Omental fat pad (tissue), 4 donors: Measurements from ENCODE around the gene HUWE1. TPM values are rescaled to one million over a fixed set of nuclear protein-coding genes. Genes with fewer than 3 reads are reported as not detected.

ENCODE experiments used
- ATAC-seq: fragments of 150-250 bp; one replicate; pipeline ENCODE4 v1.9.1; 2016; ENCODE audit warnings: mild to moderate bottlenecking, moderate library complexity; ENCODE audit not compliant: low FRiP score
- DNase-seq: peaks from one replicate; pipeline ENCODE4 v3.0.0-alpha.2; 2019; ENCODE audit warnings: low spot score
- CTCF ChIP-seq, 3 donors: fragments of 450-650 bp; IDR thresholded peaks; one replicate each; pipeline ENCODE4 v1.5.1; 2016 to 2017; ENCODE audit warnings: antibody characterized with exemption in 3 of 3, mild to moderate bottlenecking in 3 of 3, moderate library complexity in 2 of 3
- total RNA-seq, 4 donors: library from RNA; depleted of rRNA; stranded (reverse); fragments of >200 nt; gene quantifications; one replicate each; pipeline ENCODE4 v1.1.0, GENCODE V29; 2016

HUWE1 gene
- total RNA-seq, 4 donors from 2014 or later, result 91.3 to 137 (median 118) TPM

DNA sequence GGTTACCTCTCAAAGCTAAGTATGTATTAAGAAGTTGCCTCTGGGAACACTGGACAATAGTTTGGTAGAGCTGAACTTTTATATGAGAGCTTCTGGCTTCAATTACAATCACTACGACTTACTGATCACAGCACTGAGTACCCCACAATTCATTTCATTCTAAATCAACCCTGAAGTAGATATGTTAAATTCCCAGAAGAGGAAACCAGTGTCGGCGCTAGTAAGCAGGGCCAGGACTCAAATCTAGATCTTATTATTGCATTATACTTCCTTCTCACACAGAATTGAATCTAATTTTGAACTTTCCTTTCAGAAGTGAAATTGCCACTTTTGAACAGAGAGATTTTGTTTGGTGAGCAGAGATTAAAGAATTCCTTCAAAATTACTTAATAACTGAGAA is 41.8 kb downstream of the HUWE1 start:
- ATAC-seq (no peak), DNase-seq (no peak)
- no peak for TF ChIP-seq CTCF (IDR thresholded peaks at IDR 0.05)

DNA sequence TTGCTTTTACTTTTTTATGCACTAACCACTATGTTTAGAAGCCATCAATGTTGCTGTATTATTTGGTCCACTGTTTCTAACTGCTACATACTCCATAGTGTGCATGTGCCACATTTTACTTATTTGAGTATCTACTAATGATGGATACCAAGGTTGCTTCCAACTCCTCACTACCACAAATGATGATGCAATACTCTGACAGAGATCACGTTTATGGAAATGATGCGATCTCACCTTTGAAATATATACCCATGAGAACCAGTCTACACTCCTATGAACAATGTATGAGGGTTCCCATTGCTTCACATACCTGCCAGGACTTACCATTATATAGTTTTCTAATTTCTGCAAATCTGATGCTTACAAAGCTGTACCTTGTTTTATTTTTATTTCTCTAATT is 44.2 kb downstream of the HUWE1 start:
- no peak for ATAC-seq
- TF ChIP-seq CTCF (IDR thresholded peaks at IDR 0.05), result no peak

DNA sequence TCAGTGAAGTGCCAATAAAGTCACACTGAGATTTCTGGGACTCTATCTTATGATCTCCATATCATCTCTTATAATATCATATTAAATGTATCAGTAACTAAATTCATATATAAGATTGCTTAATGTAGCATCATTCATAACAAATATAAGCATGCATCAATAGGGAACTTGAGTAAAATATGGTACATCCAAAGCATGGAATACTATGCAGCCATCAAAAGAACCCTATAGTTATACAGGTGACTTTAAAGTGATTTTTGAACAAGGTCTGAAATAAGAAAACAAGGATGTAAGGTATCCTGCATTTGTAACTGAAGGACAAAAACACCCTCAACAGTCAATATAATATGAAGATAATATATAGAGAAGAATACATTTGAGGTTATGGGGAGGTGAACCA is 47.3 kb downstream of the HUWE1 start:
- TF ChIP-seq CTCF (IDR thresholded peaks at IDR 0.05), result no peak
- ATAC-seq, result no peak
- DNase-seq, result no peak

More for the DNA sequence above, 44.2 kb downstream of the HUWE1 start:
- no peak for DNase-seq

- ATAC-seq (no peak), DNase-seq (no peak)
- TF ChIP-seq CTCF (IDR thresholded peaks at IDR 0.05), result no peak
Observed at GRCh38 chrX:53637479-53637878, 49.0 kb downstream of the HUWE1 start.

DNA sequence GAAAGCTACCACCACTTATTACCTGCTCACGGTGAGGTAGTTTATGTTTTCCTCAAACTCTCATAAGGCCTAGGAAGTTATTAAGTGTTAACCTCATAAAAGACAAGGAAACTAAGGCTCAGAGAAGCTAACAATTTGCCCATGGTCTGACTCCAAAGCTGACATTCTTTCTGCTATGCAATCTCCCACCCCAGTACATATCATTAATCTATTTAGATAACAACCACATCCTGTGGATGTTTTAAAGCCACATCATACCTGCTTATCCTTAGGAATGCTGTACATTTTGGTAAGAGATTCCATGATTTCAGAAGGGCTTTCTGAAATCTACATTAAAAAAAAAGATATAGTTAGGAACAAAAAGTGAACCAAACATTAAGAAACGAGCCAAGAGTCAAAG is 55.4 kb downstream of the HUWE1 start:
- no peak for ATAC-seq
- TF ChIP-seq CTCF (IDR thresholded peaks at IDR 0.05), result no peak
- DNase-seq, result no peak

DNA sequence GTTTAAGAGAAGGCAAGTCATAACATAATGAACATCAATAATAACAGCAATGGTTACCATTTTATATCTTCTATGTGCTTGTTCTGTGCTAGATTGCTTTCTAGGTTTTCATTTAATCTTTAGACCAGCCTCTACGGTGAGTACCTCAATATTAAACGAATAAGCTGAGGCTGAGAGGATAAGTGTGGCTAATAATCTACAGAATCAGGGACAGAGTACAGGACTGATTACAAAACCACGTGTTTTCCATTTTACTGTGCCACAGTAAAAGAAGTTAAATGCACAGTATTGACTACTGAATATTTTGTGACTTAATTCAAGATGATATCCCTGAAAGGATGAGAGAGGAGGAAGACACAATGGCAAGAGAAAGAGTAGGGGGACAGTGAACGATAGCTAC is 56.3 kb downstream of the HUWE1 start:
- ATAC-seq (no peak), DNase-seq (no peak)
- no peak for TF ChIP-seq CTCF (IDR thresholded peaks at IDR 0.05)

DNA sequence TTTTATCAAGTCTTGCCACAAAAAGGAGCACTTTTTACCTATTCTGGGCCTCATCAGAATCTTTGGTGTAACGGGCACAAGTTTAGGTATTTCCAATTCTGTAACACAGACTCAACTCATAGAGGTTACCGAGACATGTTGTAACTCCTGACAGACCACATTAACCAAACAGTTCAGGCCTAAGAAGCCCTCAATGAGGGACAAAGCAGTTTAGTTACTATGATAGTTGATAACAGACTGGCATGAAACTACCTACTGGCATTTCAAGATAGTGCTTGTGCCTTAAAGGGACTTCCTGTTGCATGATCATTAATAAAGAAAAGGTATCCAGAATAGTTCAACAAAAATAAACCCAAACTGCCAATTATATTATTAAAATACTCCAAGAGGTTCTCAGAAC is 64.1 kb downstream of the HUWE1 start:
- DNase-seq (no peak), ATAC-seq (no peak)
- no peak for TF ChIP-seq CTCF (IDR thresholded peaks at IDR 0.05)
